HepG2 (cell line): Measurements from ENCODE around the gene CCDC69. TPM values are rescaled to one million over a fixed set of nuclear protein-coding genes. Genes with fewer than 3 reads are reported as not detected.

Source experiments
- ARNT ChIP-seq: fragments of 450-650 bp; IDR thresholded peaks from 2 replicates; pipeline ENCODE4 v1.6.1; 2017
- BCL3 ChIP-seq: sonication (generic); formaldehyde crosslinking; IDR thresholded peaks from 2 replicates; pipeline ENCODE4 v1.5.1; 2020; ENCODE audit warnings: mild to moderate bottlenecking, missing genetic modification reagents, moderate library complexity
- CC2D1A ChIP-seq: sonication (generic); formaldehyde crosslinking; IDR thresholded peaks from 2 replicates; pipeline ENCODE4 v1.8.1; 2023; ENCODE audit warnings: mild to moderate bottlenecking, missing genetic modification reagents
- CCDC6 ChIP-seq: sonication (generic); formaldehyde crosslinking; IDR thresholded peaks from 2 replicates; pipeline ENCODE4 v1.8.1; 2022; ENCODE audit warnings: mild to moderate bottlenecking, missing genetic modification reagents, moderate library complexity
- FOSL2 ChIP-seq: sonication (generic); formaldehyde crosslinking; IDR thresholded peaks from 2 replicates; pipeline ENCODE4 v1.4.0; 2020; ENCODE audit warnings: missing genetic modification reagents
- MEIS1 ChIP-seq: sonication (generic); formaldehyde crosslinking; IDR thresholded peaks from 2 replicates; pipeline ENCODE4 v1.9.0; 2021; ENCODE audit warnings: mild to moderate bottlenecking, missing genetic modification reagents, moderate library complexity, borderline replicate concordance
- RARA ChIP-seq: IDR thresholded peaks from 2 replicates; pipeline ENCODE4 v1.6.1; 2016; ENCODE audit warnings: missing genetic modification reagents, missing compliant biosample characterization
- SIX4 ChIP-seq: sonication (generic); formaldehyde crosslinking; IDR thresholded peaks from 2 replicates; pipeline ENCODE4 v1.4.0; 2020; ENCODE audit warnings: missing genetic modification reagents
- SMC3 ChIP-seq: IDR thresholded peaks from 2 replicates; pipeline ENCODE4 v1.6.1; 2011; ENCODE audit warnings: low read length, improper control_type of control experiment
- ZNF207 ChIP-seq: fragments of 450-650 bp; IDR thresholded peaks from 2 replicates; pipeline ENCODE4 v1.6.1; 2016; ENCODE audit warnings: antibody characterized with exemption, borderline replicate concordance
- ZNF343 ChIP-seq: sonication (generic); formaldehyde crosslinking; IDR thresholded peaks from 2 replicates; pipeline ENCODE4 v1.4.0; 2020; ENCODE audit warnings: mild to moderate bottlenecking, missing genetic modification reagents
- ZNF441 ChIP-seq: sonication (generic); formaldehyde crosslinking; IDR thresholded peaks from 2 replicates; pipeline ENCODE4 v1.7.0; 2021; ENCODE audit warnings: missing genetic modification reagents, borderline replicate concordance
- ZNF501 ChIP-seq: sonication (generic); formaldehyde crosslinking; IDR thresholded peaks from 2 replicates; pipeline ENCODE4 v1.5.1; 2020; ENCODE audit warnings: mild to moderate bottlenecking, moderate library complexity, missing genetic modification reagents
- ZNF556 ChIP-seq: sonication (generic); formaldehyde crosslinking; IDR thresholded peaks from 2 replicates; pipeline ENCODE4 v1.4.0; 2020; ENCODE audit warnings: mild to moderate bottlenecking, missing genetic modification reagents, borderline replicate concordance
- ZNF746 ChIP-seq: sonication (generic); formaldehyde crosslinking; IDR thresholded peaks from 2 replicates; pipeline ENCODE4 v1.8.0; 2022; ENCODE audit warnings: mild to moderate bottlenecking, missing genetic modification reagents
- polyA plus RNA-seq, 8 experiments: library from polyadenylated mRNA; depleted of rRNA in 3 of 8; stranded (reverse) in 7 of 8; unstranded in 1 of 8; fragments of >200 nt; fragmentation: Illumina TruSeq in 4 of 8; extraction: Trizol in 4 of 8; gene quantifications; 2 replicates each; pipeline versions ENCODE4 v1.2.1 to v1.2.3, GENCODE V29; 2011 to 2016; ENCODE audit warnings: low read depth in 4 of 8, missing spikeins in 1 of 8, mixed read lengths in 1 of 8; ENCODE audit not compliant: insufficient read depth in 1 of 8
- total RNA-seq, 5 experiments: library from RNA; depleted of rRNA; stranded (reverse); fragments of >200 nt; fragmentation: Illumina TruSeq; extraction: Trizol; gene quantifications; 2 replicates each; pipeline ENCODE4 v1.2.3, GENCODE V29; 2016; ENCODE audit warnings: low read depth in 1 of 5
- TF ChIP-seq, protein P1 (sequence below): sonication (generic); formaldehyde crosslinking; IDR thresholded peaks from 2 replicates; pipeline ENCODE4 v1.8.0; 2022; ENCODE audit warnings: mild to moderate bottlenecking, missing genetic modification reagents, moderate library complexity
- TF ChIP-seq, protein P2 (sequence below): sonication (generic); formaldehyde crosslinking; IDR thresholded peaks from 2 replicates; pipeline ENCODE4 v1.8.1; 2022; ENCODE audit warnings: low read depth, mild to moderate bottlenecking, missing genetic modification reagents

The CCDC69 gene
- total and polyA plus RNA-seq, 2 of the 13 experiments (the other 11 are each of a cell fraction or from before 2014, with no cell fraction given), result 12.2 to 45.2 TPM

GRCh38 chr5:151239237-151239861 lies 15.5 kb upstream of the CCDC69 start (continued):
- TF ChIP-seq SMC3 (peak; percentile 70), ZNF207 (no peak), RARA (CRISPR knock-in tag) (no peak), CC2D1A (CRISPR knock-in tag) (no peak), MEIS1 (CRISPR knock-in tag) (no peak), ZNF501 (peak; percentile 39; the same call in 1 of the 2 replicates), BCL3 (CRISPR knock-in tag) (no peak), ZNF556 (CRISPR knock-in tag) (no peak), ZNF441 (no peak), ARNT (no peak), CCDC6 (CRISPR knock-in tag) (no peak), FOSL2 (CRISPR knock-in tag) (0 out of 2 replicates have a peak, but pooled peaks have one; percentile 13), ZNF343 (CRISPR knock-in tag) (no peak), ZNF746 (no peak), SIX4 (CRISPR knock-in tag) (no peak)
- TF ChIP-seq, protein P1, sequence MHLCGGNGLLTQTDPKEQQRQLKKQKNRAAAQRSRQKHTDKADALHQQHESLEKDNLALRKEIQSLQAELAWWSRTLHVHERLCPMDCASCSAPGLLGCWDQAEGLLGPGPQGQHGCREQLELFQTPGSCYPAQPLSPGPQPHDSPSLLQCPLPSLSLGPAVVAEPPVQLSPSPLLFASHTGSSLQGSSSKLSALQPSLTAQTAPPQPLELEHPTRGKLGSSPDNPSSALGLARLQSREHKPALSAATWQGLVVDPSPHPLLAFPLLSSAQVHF, result no peak
- TF ChIP-seq, protein P2, sequence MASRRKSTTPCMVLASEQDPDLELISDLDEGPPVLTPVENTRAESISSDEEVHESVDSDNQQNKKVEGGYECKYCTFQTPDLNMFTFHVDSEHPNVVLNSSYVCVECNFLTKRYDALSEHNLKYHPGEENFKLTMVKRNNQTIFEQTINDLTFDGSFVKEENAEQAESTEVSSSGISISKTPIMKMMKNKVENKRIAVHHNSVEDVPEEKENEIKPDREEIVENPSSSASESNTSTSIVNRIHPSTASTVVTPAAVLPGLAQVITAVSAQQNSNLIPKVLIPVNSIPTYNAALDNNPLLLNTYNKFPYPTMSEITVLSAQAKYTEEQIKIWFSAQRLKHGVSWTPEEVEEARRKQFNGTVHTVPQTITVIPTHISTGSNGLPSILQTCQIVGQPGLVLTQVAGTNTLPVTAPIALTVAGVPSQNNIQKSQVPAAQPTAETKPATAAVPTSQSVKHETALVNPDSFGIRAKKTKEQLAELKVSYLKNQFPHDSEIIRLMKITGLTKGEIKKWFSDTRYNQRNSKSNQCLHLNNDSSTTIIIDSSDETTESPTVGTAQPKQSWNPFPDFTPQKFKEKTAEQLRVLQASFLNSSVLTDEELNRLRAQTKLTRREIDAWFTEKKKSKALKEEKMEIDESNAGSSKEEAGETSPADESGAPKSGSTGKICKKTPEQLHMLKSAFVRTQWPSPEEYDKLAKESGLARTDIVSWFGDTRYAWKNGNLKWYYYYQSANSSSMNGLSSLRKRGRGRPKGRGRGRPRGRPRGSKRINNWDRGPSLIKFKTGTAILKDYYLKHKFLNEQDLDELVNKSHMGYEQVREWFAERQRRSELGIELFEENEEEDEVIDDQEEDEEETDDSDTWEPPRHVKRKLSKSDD (CRISPR knock-in tag), result no peak
